ENCODE data around the gene SLC38A10.

GRCh38 chr17:81246679-81247338, 48.3 kb downstream of the SLC38A10 start:
- TF ChIP-seq CTCF (IDR thresholded peaks at IDR 0.05) (no peak), POLR2A (IDR thresholded peaks at IDR 0.05) (no peak)
